Activated B cell treated with CpG ODN at 0.5 μM for 24 hours (primary cell): ENCODE measurements around the gene SYF2. TPM values are rescaled to one million over a fixed set of nuclear protein-coding genes. Genes with fewer than 3 reads are reported as not detected.
"Not testable (repeated sequence)": the region's sequence is repeated elsewhere in the genome, so short reads cannot be mapped to it uniquely, and the experiment has no call there.

Source experiments
- ATAC-seq: fragments of 200-7000 bp; cut with Tn5 transposase; one replicate; pipeline ENCODE4 v1.10.0; 2021; ENCODE audit warnings: low read depth, mild to moderate bottlenecking, moderate library complexity
- CTCF ChIA-PET: fragments of 350-600 bp; sonication (Branson Sonifier 250); formaldehyde crosslinking; loops from one replicate; lab custom pipeline; 2021; ENCODE audit warnings: antibody characterized with exemption; lab: Charles Lee
- POLR2A ChIA-PET: fragments of 350-600 bp; sonication (Branson Sonifier 250); formaldehyde crosslinking; loops from one replicate; lab custom pipeline; 2021; ENCODE audit warnings: antibody characterized with exemption; lab: Charles Lee
- DNase-seq: peaks from one replicate; pipeline ENCODE4 v3.0.0; 2022
- H3K27ac Mint-ChIP-seq: one replicate; pipeline ENCODE4 v1.8.0; 2020; ENCODE audit warnings: mixed read lengths
- H3K27me3 Mint-ChIP-seq: one replicate; pipeline ENCODE4 v1.8.0; 2021; ENCODE audit warnings: mixed read lengths
- H3K36me3 Mint-ChIP-seq: one replicate; pipeline ENCODE4 v1.8.0; 2021; ENCODE audit warnings: low read depth, mixed read lengths
- H3K4me1 Mint-ChIP-seq: one replicate; pipeline ENCODE4 v1.8.0; 2021; ENCODE audit warnings: mixed read lengths
- H3K4me3 Mint-ChIP-seq: one replicate; pipeline ENCODE4 v1.8.0; 2020; ENCODE audit warnings: mild to moderate bottlenecking, mixed read lengths
- H3K9me3 Mint-ChIP-seq: one replicate; pipeline ENCODE4 v1.8.0; 2020; ENCODE audit warnings: mixed read lengths
- CTCF ChIP-seq: fragments of 200-600 bp; IDR thresholded peaks from one replicate; pipeline ENCODE4 v1.8.0; 2022; ENCODE audit warnings: antibody characterized with exemption, mild to moderate bottlenecking
- intact Hi-C: fragments of 100-400 bp; cut with micrococcal nuclease; formaldehyde crosslinking; loops from one replicate; pipeline ENCODE4 v1.15.1; 2024
- total RNA-seq: library from RNA; stranded (reverse); gene quantifications from 2 replicates; pipeline ENCODE4 v1.2.3, GENCODE V29; 2022

The SYF2 gene
- total RNA-seq, 1 donor from 2014 or later = 51.1 TPM

GRCh38 chr1:25266554-25267287 lies 34.4 kb upstream of the SYF2 start:
- peak overlapping the region; percentile 87 for H3K27ac Mint-ChIP-seq
- intact Hi-C loops, H3K27me3 Mint-ChIP-seq, H3K9me3 Mint-ChIP-seq, POLR2A ChIA-PET, DNase-seq, CTCF ChIA-PET: not testable (repeated sequence)
- peaks cover 13% of the 10 kb centered on the region for H3K4me1 Mint-ChIP-seq
- peak; percentile 16 for ATAC-seq
- peaks cover 22% of the 10 kb centered on the region for H3K36me3 Mint-ChIP-seq
- H3K4me3 Mint-ChIP-seq = peak overlapping the region; percentile 92

- DNase-seq, H3K4me3 Mint-ChIP-seq, CTCF ChIA-PET, POLR2A ChIA-PET, H3K27me3 Mint-ChIP-seq, H3K9me3 Mint-ChIP-seq, intact Hi-C loops, H3K27ac Mint-ChIP-seq, ATAC-seq: not testable (repeated sequence)
- Mint-ChIP-seq H3K4me1 (peaks cover 12% of the 10 kb centered on the region), H3K36me3 (peaks cover 18% of the 10 kb centered on the region)
These were observed 28.0 kb upstream of the SYF2 start for GRCh38 chr1:25260336-25260735.

GRCh38 chr1:25259813-25260212 lies 27.5 kb upstream of the SYF2 start:
- peaks cover 18% of the 10 kb centered on the region for H3K36me3 Mint-ChIP-seq
- intact Hi-C loops, ATAC-seq, H3K4me3 Mint-ChIP-seq, H3K27ac Mint-ChIP-seq, DNase-seq, CTCF ChIA-PET, H3K27me3 Mint-ChIP-seq, POLR2A ChIA-PET, H3K9me3 Mint-ChIP-seq: not testable (repeated sequence)
- peaks cover 12% of the 10 kb centered on the region for H3K4me1 Mint-ChIP-seq

GRCh38 chr1:25257196-25257595 lies 24.9 kb upstream of the SYF2 start:
- POLR2A ChIA-PET = interaction anchor here (3.0 kb wide), 1 partner anchor 10 kb away, joined by 13 read pairs; the partner anchor contains the start of gene RSRP1
- CTCF ChIA-PET = no interaction called here
- H3K27me3 Mint-ChIP-seq = no peaks in the 10 kb centered on the region
- peaks cover 16% of the 10 kb centered on the region for H3K4me1 Mint-ChIP-seq
- ATAC-seq (no peak), DNase-seq (no peak)
- H3K9me3 Mint-ChIP-seq = no peaks in the 10 kb centered on the region
- H3K36me3 Mint-ChIP-seq = peaks cover 7% of the 10 kb centered on the region
- H3K27ac Mint-ChIP-seq = no peak overlapping the region
- TF ChIP-seq CTCF = no peak
- no peak overlapping the region for H3K4me3 Mint-ChIP-seq
- intact Hi-C loops = no loop called here

GRCh38 chr1:25256578-25256965 lies 24.3 kb upstream of the SYF2 start:
- POLR2A ChIA-PET = interaction anchor here (3.0 kb wide), 1 partner anchor 9 kb away, joined by 13 read pairs; the partner anchor contains the start of gene RSRP1
- CTCF ChIA-PET = no interaction called here

GRCh38 chr1:25255706-25256577 lies 23.6 kb upstream of the SYF2 start:
- ChIA-PET POLR2A (interaction anchor here (1.0 to 3.0 kb wide), 3 partner anchors 8 to 24 kb away, joined by 3 to 13 read pairs (median 3); partner anchors contain the start of genes RSRP1 and SYF2), CTCF (no interaction called here)
- Mint-ChIP-seq H3K4me1 (peaks cover 14% of the 10 kb centered on the region), H3K27me3 (no peaks in the 10 kb centered on the region), H3K9me3 (no peaks in the 10 kb centered on the region), H3K27ac (no peak overlapping the region), H3K4me3 (no peak overlapping the region), H3K36me3 (peaks cover 5% of the 10 kb centered on the region)
- no peak for TF ChIP-seq CTCF
- intact Hi-C loops = no loop called here
- DNase-seq (no peak), ATAC-seq (no peak)

More at GRCh38 chr1:25256578-25256965, 24.3 kb upstream of the SYF2 start:
- Mint-ChIP-seq H3K27me3 (no peaks in the 10 kb centered on the region), H3K9me3 (no peaks in the 10 kb centered on the region), H3K4me3 (no peak overlapping the region), H3K36me3 (peaks cover 5% of the 10 kb centered on the region), H3K27ac (no peak overlapping the region), H3K4me1 (peaks cover 16% of the 10 kb centered on the region)
- no peak for ATAC-seq
- TF ChIP-seq CTCF = no peak
- intact Hi-C loops = no loop called here
- DNase-seq = no peak
